ENCODE measurements around the gene GNPDA1.

DNA sequence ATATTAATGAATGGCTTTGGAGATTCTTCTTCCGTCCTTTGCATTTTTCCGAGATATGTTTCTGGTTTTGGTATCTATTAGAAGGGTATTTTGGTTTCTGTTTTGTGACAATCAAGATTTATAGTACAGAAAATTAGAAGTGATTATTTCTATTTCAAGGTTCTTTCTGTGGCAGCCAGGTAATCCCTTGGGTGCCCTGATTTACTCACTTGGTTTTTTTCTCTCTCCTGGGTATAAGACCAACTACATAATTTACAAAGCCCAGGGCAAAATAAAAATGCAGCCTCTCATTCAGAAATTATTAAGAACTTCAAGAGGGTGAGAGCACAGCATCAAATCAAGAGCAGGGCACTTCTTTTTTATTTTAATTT is 45.9 kb downstream of the GNPDA1 start:
- TF ChIP-seq, protein P1, sequence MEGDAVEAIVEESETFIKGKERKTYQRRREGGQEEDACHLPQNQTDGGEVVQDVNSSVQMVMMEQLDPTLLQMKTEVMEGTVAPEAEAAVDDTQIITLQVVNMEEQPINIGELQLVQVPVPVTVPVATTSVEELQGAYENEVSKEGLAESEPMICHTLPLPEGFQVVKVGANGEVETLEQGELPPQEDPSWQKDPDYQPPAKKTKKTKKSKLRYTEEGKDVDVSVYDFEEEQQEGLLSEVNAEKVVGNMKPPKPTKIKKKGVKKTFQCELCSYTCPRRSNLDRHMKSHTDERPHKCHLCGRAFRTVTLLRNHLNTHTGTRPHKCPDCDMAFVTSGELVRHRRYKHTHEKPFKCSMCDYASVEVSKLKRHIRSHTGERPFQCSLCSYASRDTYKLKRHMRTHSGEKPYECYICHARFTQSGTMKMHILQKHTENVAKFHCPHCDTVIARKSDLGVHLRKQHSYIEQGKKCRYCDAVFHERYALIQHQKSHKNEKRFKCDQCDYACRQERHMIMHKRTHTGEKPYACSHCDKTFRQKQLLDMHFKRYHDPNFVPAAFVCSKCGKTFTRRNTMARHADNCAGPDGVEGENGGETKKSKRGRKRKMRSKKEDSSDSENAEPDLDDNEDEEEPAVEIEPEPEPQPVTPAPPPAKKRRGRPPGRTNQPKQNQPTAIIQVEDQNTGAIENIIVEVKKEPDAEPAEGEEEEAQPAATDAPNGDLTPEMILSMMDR (IDR thresholded peaks at IDR 0.05; ENCODE audit: poor library complexity, severe bottlenecking) = no peak
- TF ChIP-seq EZH2 (IDR thresholded peaks at IDR 0.05; ENCODE audit: borderline replicate concordance, insufficient read depth, low read length, poor library complexity, severe bottlenecking) (no peak), POLR2AphosphoS5 (IDR thresholded peaks at IDR 0.05) (no peak), MXI1 (conservative IDR thresholded peaks at IDR 0.05; ENCODE audit: poor library complexity, severe bottlenecking) (no peak), RAD21 (conservative IDR thresholded peaks at IDR 0.05) (no peak)

Data from neural cell (in vitro differentiated cells).